HepG2 (cell line): Measurements from ENCODE around the gene C11orf68. TPM values are rescaled to one million over a fixed set of nuclear protein-coding genes. Genes with fewer than 3 reads are reported as not detected.
A peak's percentile ranks its signal among the peaks of the same experiment; 100 is the strongest.

Experiments used
- BCL6 ChIP-seq: IDR thresholded peaks from 2 replicates; pipeline ENCODE4 v1.6.1; 2016; ENCODE audit warnings: missing genetic modification reagents, missing compliant biosample characterization
- DMAP1 ChIP-seq: IDR thresholded peaks from 2 replicates; pipeline ENCODE4 v1.6.1; 2016
- ERF ChIP-seq: IDR thresholded peaks from 2 replicates; pipeline ENCODE4 v1.6.1; 2018; ENCODE audit warnings: missing biosample characterization, missing genetic modification reagents
- MTF1 ChIP-seq: sonication (generic); formaldehyde crosslinking; IDR thresholded peaks from 2 replicates; pipeline ENCODE4 v1.5.0; 2020; ENCODE audit warnings: missing genetic modification reagents
- NR2C2 ChIP-seq: sonication (generic); formaldehyde crosslinking; IDR thresholded peaks from 2 replicates; pipeline ENCODE4 v1.4.0; 2020; ENCODE audit warnings: missing genetic modification reagents, mild to moderate bottlenecking, moderate library complexity, borderline replicate concordance
- RFX5 ChIP-seq: IDR thresholded peaks from 2 replicates; pipeline ENCODE4 v1.6.1; 2011; ENCODE audit warnings: low read depth, low read length, improper control_type of control experiment
- SIN3A ChIP-seq: IDR thresholded peaks from 2 replicates; pipeline ENCODE4 v1.6.1; 2011; ENCODE audit warnings: low read depth, mild to moderate bottlenecking, control low read depth, low read length, borderline replicate concordance
- TFDP2 ChIP-seq: sonication (generic); formaldehyde crosslinking; IDR thresholded peaks from 2 replicates; pipeline ENCODE4 v1.4.0; 2020; ENCODE audit warnings: missing genetic modification reagents
- ZKSCAN8 ChIP-seq: IDR thresholded peaks from 2 replicates; pipeline ENCODE4 v1.6.1; 2016; ENCODE audit warnings: borderline replicate concordance, missing genetic modification reagents, missing compliant biosample characterization
- ZNF280B ChIP-seq: sonication (generic); formaldehyde crosslinking; IDR thresholded peaks from 2 replicates; pipeline ENCODE4 v1.5.0; 2020; ENCODE audit warnings: missing genetic modification reagents, mild to moderate bottlenecking, borderline replicate concordance
- ZNF34 ChIP-seq: sonication (generic); formaldehyde crosslinking; IDR thresholded peaks from 2 replicates; pipeline ENCODE4 v1.4.0; 2020; ENCODE audit warnings: mild to moderate bottlenecking, missing genetic modification reagents, borderline replicate concordance
- ZNF354B ChIP-seq: sonication (generic); formaldehyde crosslinking; IDR thresholded peaks from 2 replicates; pipeline ENCODE4 v1.8.0; 2022; ENCODE audit warnings: mild to moderate bottlenecking, missing genetic modification reagents
- ZNF768 ChIP-seq: sonication (generic); formaldehyde crosslinking; IDR thresholded peaks from 2 replicates; pipeline ENCODE4 v1.4.0; 2020; ENCODE audit warnings: missing genetic modification reagents
- ZNF850 ChIP-seq: sonication (generic); formaldehyde crosslinking; conservative IDR thresholded peaks from 2 replicates; pipeline ENCODE4 v1.9.0; 2021; ENCODE audit warnings: mild to moderate bottlenecking, missing genetic modification reagents
- ZSCAN21 ChIP-seq: sonication (generic); formaldehyde crosslinking; IDR thresholded peaks from 2 replicates; pipeline ENCODE4 v1.8.0; 2022; ENCODE audit warnings: mild to moderate bottlenecking, missing genetic modification reagents, moderate library complexity, borderline replicate concordance
- polyA plus RNA-seq, 8 experiments: library from polyadenylated mRNA; depleted of rRNA in 3 of 8; stranded (reverse) in 7 of 8; unstranded in 1 of 8; fragments of >200 nt; fragmentation: Illumina TruSeq in 4 of 8; extraction: Trizol in 4 of 8; gene quantifications; 2 replicates each; pipeline versions ENCODE4 v1.2.1 to v1.2.3, GENCODE V29; 2011 to 2016; ENCODE audit warnings: low read depth in 4 of 8, missing spikeins in 1 of 8, mixed read lengths in 1 of 8; ENCODE audit not compliant: insufficient read depth in 1 of 8
- total RNA-seq, 5 experiments: library from RNA; depleted of rRNA; stranded (reverse); fragments of >200 nt; fragmentation: Illumina TruSeq; extraction: Trizol; gene quantifications; 2 replicates each; pipeline ENCODE4 v1.2.3, GENCODE V29; 2016; ENCODE audit warnings: low read depth in 1 of 5
- TF ChIP-seq, protein P1 (sequence below): sonication (generic); formaldehyde crosslinking; IDR thresholded peaks from 2 replicates; pipeline ENCODE4 v1.8.1; 2023; ENCODE audit warnings: mild to moderate bottlenecking, missing genetic modification reagents
- TF ChIP-seq, protein P2 (sequence below): IDR thresholded peaks from 2 replicates; pipeline ENCODE4 v1.6.1; 2012; ENCODE audit warnings: low read length, improper control_type of control experiment

C11orf68 gene
- total and polyA plus RNA-seq, 2 of the 13 experiments (the other 11 are each of a cell fraction or from before 2014, with no cell fraction given), result 8.4 to 28.3 TPM

- TF ChIP-seq, protein P1, sequence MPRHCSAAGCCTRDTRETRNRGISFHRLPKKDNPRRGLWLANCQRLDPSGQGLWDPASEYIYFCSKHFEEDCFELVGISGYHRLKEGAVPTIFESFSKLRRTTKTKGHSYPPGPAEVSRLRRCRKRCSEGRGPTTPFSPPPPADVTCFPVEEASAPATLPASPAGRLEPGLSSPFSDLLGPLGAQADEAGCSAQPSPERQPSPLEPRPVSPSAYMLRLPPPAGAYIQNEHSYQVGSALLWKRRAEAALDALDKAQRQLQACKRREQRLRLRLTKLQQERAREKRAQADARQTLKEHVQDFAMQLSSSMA (CRISPR knock-in tag), result peak; percentile 92
- TF ChIP-seq MTF1 (CRISPR knock-in tag), result peak; percentile 82
- peak; percentile 64; the same call in 1 of the 2 replicates for TF ChIP-seq DMAP1 (CRISPR knock-in tag)
- no peak for TF ChIP-seq ZNF354B (CRISPR knock-in tag)
- 0 out of 2 replicates have a peak, but pooled peaks have one; percentile 19 for TF ChIP-seq ZNF850
- peak; percentile 76 for TF ChIP-seq TFDP2 (CRISPR knock-in tag)
- TF ChIP-seq NR2C2 (CRISPR knock-in tag), result peak; percentile 52
- peak; percentile 83 for TF ChIP-seq ZSCAN21
- TF ChIP-seq ERF (CRISPR knock-in tag), result peak; percentile 58; the same call in 1 of the 2 replicates
- TF ChIP-seq ZNF768, result peak; percentile 31; the same call in 1 of the 2 replicates
- peak; percentile 49; the same call in 1 of the 2 replicates for TF ChIP-seq SIN3A
- TF ChIP-seq BCL6 (CRISPR knock-in tag), result 0 out of 2 replicates have a peak, but pooled peaks have one; percentile 8
- 0 out of 2 replicates have a peak, but pooled peaks have one; percentile 19 for TF ChIP-seq RFX5
- TF ChIP-seq, protein P2, sequence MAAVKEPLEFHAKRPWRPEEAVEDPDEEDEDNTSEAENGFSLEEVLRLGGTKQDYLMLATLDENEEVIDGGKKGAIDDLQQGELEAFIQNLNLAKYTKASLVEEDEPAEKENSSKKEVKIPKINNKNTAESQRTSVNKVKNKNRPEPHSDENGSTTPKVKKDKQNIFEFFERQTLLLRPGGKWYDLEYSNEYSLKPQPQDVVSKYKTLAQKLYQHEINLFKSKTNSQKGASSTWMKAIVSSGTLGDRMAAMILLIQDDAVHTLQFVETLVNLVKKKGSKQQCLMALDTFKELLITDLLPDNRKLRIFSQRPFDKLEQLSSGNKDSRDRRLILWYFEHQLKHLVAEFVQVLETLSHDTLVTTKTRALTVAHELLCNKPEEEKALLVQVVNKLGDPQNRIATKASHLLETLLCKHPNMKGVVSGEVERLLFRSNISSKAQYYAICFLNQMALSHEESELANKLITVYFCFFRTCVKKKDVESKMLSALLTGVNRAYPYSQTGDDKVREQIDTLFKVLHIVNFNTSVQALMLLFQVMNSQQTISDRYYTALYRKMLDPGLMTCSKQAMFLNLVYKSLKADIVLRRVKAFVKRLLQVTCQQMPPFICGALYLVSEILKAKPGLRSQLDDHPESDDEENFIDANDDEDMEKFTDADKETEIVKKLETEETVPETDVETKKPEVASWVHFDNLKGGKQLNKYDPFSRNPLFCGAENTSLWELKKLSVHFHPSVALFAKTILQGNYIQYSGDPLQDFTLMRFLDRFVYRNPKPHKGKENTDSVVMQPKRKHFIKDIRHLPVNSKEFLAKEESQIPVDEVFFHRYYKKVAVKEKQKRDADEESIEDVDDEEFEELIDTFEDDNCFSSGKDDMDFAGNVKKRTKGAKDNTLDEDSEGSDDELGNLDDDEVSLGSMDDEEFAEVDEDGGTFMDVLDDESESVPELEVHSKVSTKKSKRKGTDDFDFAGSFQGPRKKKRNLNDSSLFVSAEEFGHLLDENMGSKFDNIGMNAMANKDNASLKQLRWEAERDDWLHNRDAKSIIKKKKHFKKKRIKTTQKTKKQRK, result no peak
- TF ChIP-seq ZKSCAN8 (CRISPR knock-in tag), result no peak
- 0 out of 2 replicates have a peak, but pooled peaks have one; percentile 25 for TF ChIP-seq ZNF280B (CRISPR knock-in tag)
- TF ChIP-seq ZNF34 (CRISPR knock-in tag), result no peak; the same call in 1 of the 2 replicates
These were observed 28.3 kb downstream of the C11orf68 start, which contains the start of gene CCDC85B (continued) for GRCh38 chr11:65890324-65891218.
